Vagina (tissue), 2 donors: ENCODE results near the gene CHPT1.

Source experiments
- POLR2A ChIP-seq, 2 donors: fragments of 450-650 bp; IDR thresholded peaks; one replicate each; pipeline ENCODE4 v1.6.1; 2017; ENCODE audit warnings: antibody characterized with exemption in 2 of 2, mild to moderate bottlenecking in 2 of 2, moderate library complexity in 2 of 2
- POLR2AphosphoS5 ChIP-seq, 2 donors: sonication (generic); formaldehyde crosslinking; IDR thresholded peaks; one replicate each; pipeline ENCODE4 v1.9.0; 2017; ENCODE audit warnings: antibody characterized with exemption in 2 of 2, mild to moderate bottlenecking in 2 of 2, low read depth in 1 of 2; ENCODE audit not compliant: insufficient read depth in 1 of 2
- TF ChIP-seq, protein P1 (sequence below), 3 experiments: fragments of 450-650 bp in 2 of 3; fragments of 200-600 bp in 1 of 3; sonication (generic) in 1 of 3; IDR thresholded peaks; one replicate each; pipeline ENCODE4 v1.5.1; 2017 to 2019; ENCODE audit warnings: antibody characterized with exemption in 3 of 3, mild to moderate bottlenecking in 2 of 3, moderate library complexity in 2 of 3

DNA sequence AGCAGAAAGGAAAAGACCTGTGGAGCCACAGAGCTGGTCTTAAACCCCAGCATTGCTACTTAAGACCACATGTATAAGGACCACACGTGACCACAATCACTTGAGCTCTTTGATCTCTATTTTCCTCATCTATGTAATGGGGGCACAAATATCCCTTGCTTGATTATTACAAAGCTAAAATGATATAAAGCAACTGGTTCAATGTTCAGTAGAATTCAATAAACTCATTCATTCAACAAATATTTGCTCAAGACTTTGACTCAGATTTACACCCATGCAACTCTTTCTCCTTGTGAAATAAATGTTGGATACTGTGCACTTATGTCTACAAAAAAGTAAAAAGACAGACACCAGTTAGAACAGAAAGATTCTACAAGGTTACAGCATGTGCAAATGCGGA, 21.9 kb upstream of the CHPT1 start:
- TF ChIP-seq, protein P1, sequence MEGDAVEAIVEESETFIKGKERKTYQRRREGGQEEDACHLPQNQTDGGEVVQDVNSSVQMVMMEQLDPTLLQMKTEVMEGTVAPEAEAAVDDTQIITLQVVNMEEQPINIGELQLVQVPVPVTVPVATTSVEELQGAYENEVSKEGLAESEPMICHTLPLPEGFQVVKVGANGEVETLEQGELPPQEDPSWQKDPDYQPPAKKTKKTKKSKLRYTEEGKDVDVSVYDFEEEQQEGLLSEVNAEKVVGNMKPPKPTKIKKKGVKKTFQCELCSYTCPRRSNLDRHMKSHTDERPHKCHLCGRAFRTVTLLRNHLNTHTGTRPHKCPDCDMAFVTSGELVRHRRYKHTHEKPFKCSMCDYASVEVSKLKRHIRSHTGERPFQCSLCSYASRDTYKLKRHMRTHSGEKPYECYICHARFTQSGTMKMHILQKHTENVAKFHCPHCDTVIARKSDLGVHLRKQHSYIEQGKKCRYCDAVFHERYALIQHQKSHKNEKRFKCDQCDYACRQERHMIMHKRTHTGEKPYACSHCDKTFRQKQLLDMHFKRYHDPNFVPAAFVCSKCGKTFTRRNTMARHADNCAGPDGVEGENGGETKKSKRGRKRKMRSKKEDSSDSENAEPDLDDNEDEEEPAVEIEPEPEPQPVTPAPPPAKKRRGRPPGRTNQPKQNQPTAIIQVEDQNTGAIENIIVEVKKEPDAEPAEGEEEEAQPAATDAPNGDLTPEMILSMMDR (IDR thresholded peaks at IDR 0.05): no peak
- TF ChIP-seq POLR2A (IDR thresholded peaks at IDR 0.05) (no peak), POLR2AphosphoS5 (IDR thresholded peaks at IDR 0.05; ENCODE audit: insufficient read depth in 1 of 2, low read depth in 1 of 2) (no peak)
